Measurements from ENCODE around the gene EPB41L3. TPM values are rescaled to one million over a fixed set of nuclear protein-coding genes. Genes with fewer than 3 reads are reported as not detected.

The EPB41L3 gene
- total and polyA plus RNA-seq, 12 donors: 36.5 to 236 (median 140) TPM

- 88 to 96% (median 94%) methylated on average over 4 of the region's 4 CpGs for WGBS, 4 donors
- H3K27me3 ChIP-seq: no peaks in the 10 kb centered on the region
- H3K27ac ChIP-seq: no peak overlapping the region
- H3K9me3 ChIP-seq (replicated peaks in 1 of 3): no peaks in the 10 kb centered on the region
- DNase-seq: no peak
- peaks cover 9 to 13% of the 10 kb centered on the region in 2 donors for H3K4me1 ChIP-seq (replicated peaks in 1 of 2)
- no peak overlapping the region for H3K4me3 ChIP-seq
- no peaks in the 10 kb centered on the region for H3K36me3 ChIP-seq (replicated peaks in 1 of 2)
- intact Hi-C loops (cut with DNase I): no loop called here
- TF ChIP-seq POLR2A (IDR thresholded peaks at IDR 0.05): no peak
- TF ChIP-seq, protein P1, sequence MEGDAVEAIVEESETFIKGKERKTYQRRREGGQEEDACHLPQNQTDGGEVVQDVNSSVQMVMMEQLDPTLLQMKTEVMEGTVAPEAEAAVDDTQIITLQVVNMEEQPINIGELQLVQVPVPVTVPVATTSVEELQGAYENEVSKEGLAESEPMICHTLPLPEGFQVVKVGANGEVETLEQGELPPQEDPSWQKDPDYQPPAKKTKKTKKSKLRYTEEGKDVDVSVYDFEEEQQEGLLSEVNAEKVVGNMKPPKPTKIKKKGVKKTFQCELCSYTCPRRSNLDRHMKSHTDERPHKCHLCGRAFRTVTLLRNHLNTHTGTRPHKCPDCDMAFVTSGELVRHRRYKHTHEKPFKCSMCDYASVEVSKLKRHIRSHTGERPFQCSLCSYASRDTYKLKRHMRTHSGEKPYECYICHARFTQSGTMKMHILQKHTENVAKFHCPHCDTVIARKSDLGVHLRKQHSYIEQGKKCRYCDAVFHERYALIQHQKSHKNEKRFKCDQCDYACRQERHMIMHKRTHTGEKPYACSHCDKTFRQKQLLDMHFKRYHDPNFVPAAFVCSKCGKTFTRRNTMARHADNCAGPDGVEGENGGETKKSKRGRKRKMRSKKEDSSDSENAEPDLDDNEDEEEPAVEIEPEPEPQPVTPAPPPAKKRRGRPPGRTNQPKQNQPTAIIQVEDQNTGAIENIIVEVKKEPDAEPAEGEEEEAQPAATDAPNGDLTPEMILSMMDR (IDR thresholded peaks at IDR 0.05): no peak
These were observed 10.8 kb upstream of the EPB41L3 start for GRCh38 chr18:5554629-5555028.

DNA sequence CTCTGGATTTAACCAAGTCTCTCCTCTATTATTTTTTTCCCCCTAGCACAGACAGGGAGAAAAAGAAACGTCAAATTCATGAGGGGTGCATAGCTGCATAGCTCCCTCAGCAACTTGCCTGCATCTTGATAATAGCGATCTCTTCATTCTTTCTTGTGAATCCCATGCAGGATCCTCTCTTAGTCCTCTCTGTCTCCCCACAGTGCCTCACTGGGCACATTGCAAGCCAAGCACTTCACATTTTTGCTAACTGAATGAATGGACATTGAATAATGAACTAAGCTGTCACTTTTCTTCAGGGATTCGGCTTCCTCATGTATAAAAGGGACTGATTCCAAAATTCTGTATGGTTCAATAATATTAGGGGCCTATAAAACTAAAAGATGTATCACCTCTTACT is 2.9 kb upstream of the EPB41L3 start:
- no peak overlapping the region for H3K27ac ChIP-seq
- no peaks in the 10 kb centered on the region for H3K36me3 ChIP-seq (replicated peaks in 1 of 2)
- no peaks in the 10 kb centered on the region for H3K9me3 ChIP-seq (replicated peaks in 1 of 3)
- WGBS, 4 donors: 5 to 10% (median 7%) methylated on average over 3 of the region's 3 CpGs
- no peaks in the 10 kb centered on the region for H3K27me3 ChIP-seq
- H3K4me1 ChIP-seq (replicated peaks in 1 of 2): peaks cover 0 to 16% of the 10 kb centered on the region in 2 donors
- no peak overlapping the region for H3K4me3 ChIP-seq
- intact Hi-C loops (cut with DNase I): loop anchor here in 1 of 2 donors (5.0 to 10.0 kb wide), 2 partner anchors 89 to 252 kb away; partner anchors contain the start of gene ZBTB14
- TF ChIP-seq, protein P1 (IDR thresholded peaks at IDR 0.05): peak; percentile 22 to 85 (median 68)
- no peak for TF ChIP-seq POLR2A (IDR thresholded peaks at IDR 0.05)
- peak; percentile 48 to 76 (median 61) for DNase-seq

DNA sequence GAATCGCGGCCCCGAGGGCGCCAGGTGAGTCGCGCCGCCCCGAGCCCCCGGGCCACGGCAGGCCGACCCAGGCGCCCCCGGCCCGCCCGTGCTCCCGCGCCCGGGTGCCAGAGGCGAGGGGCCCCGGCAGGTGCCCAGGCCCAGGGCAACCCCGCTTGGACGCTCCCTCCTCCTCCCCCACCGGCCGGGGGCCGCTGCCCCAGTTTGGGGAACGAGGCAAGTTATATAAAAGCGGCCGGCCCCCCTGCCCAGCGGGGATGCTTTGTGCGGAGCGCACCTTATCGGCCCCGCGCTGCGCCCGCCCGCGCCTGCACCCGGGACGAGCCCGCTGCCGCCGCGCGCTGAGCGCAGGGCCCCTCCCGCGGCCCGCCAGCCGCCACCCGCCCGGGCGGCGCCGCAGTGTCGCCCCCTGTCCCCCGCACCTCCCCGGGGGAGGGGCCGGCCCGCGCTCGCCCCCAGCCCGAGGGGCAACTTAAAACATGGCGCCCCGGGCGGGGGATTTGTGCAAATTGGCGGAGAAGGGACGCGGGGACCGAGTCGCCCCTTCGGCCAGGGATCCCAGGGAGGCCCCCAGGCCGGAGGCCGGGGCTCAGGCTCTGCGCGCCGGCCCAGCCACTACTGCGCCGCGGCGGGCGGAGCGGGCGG is 639 bp downstream of the EPB41L3 start:
- Histone ChIP-seq H3K36me3 (replicated peaks in 1 of 2) (no peaks in the 10 kb centered on the region), H3K27ac (peak overlapping the region; percentile 31 to 93 (median 87))
- intact Hi-C loops (cut with DNase I): loop anchor here (5.0 to 10.0 kb wide), 2 partner anchors 81 to 248 kb away; partner anchors contain the start of gene ZBTB14 (in 1 of the 2)

DNA sequence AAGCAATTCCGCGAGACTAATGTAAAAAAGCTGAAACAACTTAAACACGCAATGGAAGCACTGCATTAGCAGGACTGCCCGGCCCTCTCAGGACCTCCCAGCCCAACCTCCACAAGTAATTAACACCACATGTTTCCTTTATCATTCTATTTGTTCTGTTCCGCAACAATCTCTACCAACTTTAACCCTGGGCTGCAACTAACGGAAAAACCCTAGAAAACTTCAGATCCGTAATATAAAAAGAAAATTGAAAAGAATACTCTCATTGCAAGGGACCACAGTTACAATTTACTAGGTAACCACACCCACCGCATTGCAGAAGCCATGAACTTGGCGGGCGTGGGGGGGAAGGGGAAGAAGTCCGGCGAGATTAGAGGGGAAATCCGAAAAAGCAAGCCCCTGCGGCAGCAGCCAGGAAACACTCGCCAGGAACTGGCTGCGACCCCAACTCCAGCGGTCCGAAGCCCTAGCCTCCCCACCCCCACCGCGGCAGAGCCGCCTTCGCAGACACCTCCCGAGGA is 1.2 kb downstream of the EPB41L3 start:
- peaks cover 0 to 50% of the 10 kb centered on the region in 2 donors for H3K4me1 ChIP-seq (replicated peaks in 1 of 2)
- no peaks in the 10 kb centered on the region for H3K36me3 ChIP-seq (replicated peaks in 1 of 2)
- H3K27ac ChIP-seq: peak overlapping the region; percentile 31 to 93 (median 87)
- intact Hi-C loops (cut with DNase I): loop anchor here (5.0 to 10.0 kb wide), 2 partner anchors 80 to 248 kb away; partner anchors contain the start of gene ZBTB14 (in 1 of the 2)
- peak in 5 of 7 donors; percentile 31 to 52 (median 41) for DNase-seq
- H3K4me3 ChIP-seq: peak overlapping the region in 3 of 4 donors; percentile 48 to 94 (median 77)
- H3K9me3 ChIP-seq (replicated peaks in 1 of 3): no peaks in the 10 kb centered on the region
- TF ChIP-seq, protein P1 (IDR thresholded peaks at IDR 0.05): no peak
- TF ChIP-seq POLR2A (IDR thresholded peaks at IDR 0.05): no peak
- H3K27me3 ChIP-seq: no peaks in the 10 kb centered on the region
- 1 to 4% (median 3%) methylated on average over 13 to 23 of the region's 23 CpGs for WGBS, 4 donors

More for the DNA sequence above, 639 bp downstream of the EPB41L3 start:
- TF ChIP-seq, protein P1 (IDR thresholded peaks at IDR 0.05): no peak
- no peak for TF ChIP-seq POLR2A (IDR thresholded peaks at IDR 0.05)
- H3K4me3 ChIP-seq: peak overlapping the region in 3 of 4 donors; percentile 48 to 94 (median 77)
- no peaks in the 10 kb centered on the region for H3K27me3 ChIP-seq
- no peaks in the 10 kb centered on the region for H3K9me3 ChIP-seq (replicated peaks in 1 of 3)
- WGBS, 4 donors: 1 to 2% (median 1%) methylated on average over 27 to 84 of the region's 84 CpGs; no CpG with 5 or more reads in 1 of the 4 donors
- DNase-seq: peak in 4 of 7 donors; percentile 25 to 55 (median 36)
- H3K4me1 ChIP-seq (replicated peaks in 1 of 2): peaks cover 0 to 44% of the 10 kb centered on the region in 2 donors
